ENCODE results near the gene IGSF23. TPM values are rescaled to one million over a fixed set of nuclear protein-coding genes. Genes with fewer than 3 reads are reported as not detected.

IGSF23 gene
- total RNA-seq, 2 donors from 2014 or later, result not detected

DNA sequence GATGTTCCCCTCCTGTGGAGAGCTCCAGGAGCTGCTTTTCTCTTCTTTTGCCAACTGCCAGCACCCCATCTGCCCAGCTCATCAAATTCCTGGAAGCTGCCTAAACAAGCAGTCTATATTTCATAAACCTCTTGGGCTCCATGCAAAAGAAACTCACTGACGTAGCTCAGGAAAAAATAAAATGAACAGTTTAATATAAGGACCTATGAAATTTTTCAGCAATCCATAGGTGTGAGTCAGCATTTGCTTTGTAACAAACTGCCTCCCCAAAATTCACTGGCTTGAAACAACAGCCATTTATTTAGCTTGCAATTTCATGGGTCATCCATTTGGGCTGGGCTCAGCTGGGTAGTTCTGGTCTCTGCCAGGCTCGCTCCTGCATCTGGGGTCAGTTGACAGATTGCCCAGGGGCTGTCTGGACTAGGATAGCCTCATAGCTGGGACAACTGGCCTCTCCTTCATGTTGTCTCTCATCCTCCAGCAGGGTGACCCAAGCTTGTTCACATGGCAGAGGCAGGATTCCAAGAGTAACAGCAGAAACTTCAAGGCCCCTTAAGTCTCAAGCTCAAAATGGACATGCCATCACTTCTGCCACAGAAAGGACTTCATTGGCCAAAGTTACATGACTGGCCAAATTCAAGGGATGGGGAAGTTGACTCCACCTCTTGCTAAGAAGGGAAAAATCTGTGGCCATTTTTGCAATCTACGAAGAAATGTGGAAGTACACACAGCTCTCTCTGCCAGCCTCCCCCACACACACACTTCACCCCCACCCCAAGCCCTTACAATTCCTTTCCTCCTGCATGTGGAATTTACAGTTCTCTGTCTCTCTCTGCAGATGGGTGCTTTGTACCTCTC is 22.4 kb downstream of the IGSF23 start:
- Mint-ChIP-seq H3K9me3 (peaks cover 3% of the 10 kb centered on the region), H3K27me3 (peaks cover 13% of the 10 kb centered on the region), H3K4me3 (no peak overlapping the region), H3K4me1 (no peaks in the 10 kb centered on the region), H3K36me3 (ENCODE audit: low read depth) (no peaks in the 10 kb centered on the region), H3K27ac (no peak overlapping the region)
- no peak for ATAC-seq (replicated peaks)

DNA sequence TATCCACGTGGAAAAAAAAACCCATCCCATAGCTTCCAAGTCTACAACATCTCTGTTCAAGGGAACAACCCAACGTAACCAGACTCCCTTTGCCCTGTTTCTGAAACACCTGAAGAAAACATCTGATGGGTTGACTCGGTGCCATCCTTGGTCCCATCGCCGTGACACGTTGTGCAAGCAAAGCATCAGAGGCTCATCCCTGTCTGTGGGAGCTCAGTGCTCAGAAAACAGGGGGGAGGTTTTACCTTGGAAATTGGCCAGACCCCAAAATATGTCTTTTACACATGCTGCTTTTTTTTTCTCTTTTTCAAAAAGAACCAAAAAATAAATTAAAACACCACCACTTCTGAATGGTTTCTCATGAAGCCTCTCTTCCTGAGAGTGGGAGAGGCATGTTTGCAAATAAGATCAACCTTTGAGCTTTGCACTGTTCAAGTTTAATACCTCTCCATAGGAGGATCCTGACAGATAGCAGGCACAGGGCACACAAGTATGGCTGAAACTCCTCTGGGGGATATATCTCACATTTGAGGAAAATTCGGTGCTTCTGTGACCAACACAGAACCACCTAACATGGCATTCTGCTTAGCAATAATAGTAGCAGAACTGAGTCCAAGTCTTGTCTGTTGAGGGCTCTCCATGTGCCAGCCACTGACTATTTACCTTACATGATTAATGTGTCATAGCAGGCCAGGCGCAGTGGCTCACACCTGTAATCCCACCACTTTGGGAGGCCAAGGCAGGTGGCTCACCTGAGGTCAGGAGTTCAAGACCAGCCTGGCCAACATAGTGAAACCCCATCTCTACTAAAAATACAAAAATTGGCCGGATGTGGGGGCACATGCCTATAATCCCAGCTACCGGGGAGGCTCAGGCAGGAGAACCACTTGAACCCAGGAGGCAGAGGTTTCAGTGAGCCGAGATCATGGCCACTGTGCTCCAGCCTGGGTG is 23.4 kb downstream of the IGSF23 start:
- H3K36me3 Mint-ChIP-seq (ENCODE audit: low read depth), result no peaks in the 10 kb centered on the region
- H3K9me3 Mint-ChIP-seq, result peaks cover 3% of the 10 kb centered on the region
- H3K27me3 Mint-ChIP-seq, result peaks cover 13% of the 10 kb centered on the region
- H3K4me1 Mint-ChIP-seq, result no peaks in the 10 kb centered on the region
- H3K27ac Mint-ChIP-seq, result no peak overlapping the region
- no peak for ATAC-seq (replicated peaks)
- H3K4me3 Mint-ChIP-seq, result no peak overlapping the region

DNA sequence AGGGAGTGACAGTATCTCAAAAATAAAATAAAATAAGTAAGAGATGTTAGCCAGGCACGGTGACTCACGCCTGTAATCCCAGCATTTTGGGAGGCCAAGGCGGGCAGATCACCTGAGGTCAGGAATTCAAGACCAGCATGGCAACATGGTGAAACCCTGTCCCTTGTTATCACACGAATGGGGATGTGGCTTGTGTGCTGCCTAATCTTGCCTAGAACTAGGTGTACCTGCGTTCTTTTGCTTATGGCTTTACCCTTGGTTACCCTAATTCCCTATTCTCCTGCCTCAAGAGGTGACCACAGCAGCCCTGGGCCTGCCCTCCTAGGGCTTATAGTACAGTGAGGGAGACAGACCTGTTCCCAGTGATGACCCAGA is 24.0 kb downstream of the IGSF23 start:
- Mint-ChIP-seq H3K4me3 (no peak overlapping the region), H3K27ac (no peak overlapping the region), H3K9me3 (peaks cover 3% of the 10 kb centered on the region), H3K4me1 (no peaks in the 10 kb centered on the region), H3K27me3 (peaks cover 12% of the 10 kb centered on the region), H3K36me3 (ENCODE audit: low read depth) (no peaks in the 10 kb centered on the region)
- no peak for ATAC-seq (replicated peaks)

DNA sequence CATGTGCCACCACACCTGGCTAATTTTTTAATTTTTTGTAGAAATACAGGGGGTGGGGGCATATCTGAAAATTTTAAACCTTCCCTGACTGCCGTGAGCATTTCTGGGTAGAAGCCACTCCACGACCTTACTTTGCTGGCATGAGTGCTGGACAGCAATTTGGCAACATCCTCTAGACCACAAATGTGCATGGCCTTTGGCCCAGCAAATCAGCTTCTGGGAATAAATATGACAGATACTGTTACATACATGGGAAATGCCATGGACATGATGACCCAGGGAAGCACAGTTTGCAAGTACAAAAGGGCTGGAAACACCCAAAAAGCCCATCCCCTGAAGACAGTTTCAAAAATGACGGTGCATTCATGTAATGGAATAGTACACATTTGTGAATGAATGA is 27.2 kb downstream of the IGSF23 start:
- Mint-ChIP-seq H3K4me1 (no peaks in the 10 kb centered on the region), H3K4me3 (no peak overlapping the region), H3K9me3 (no peaks in the 10 kb centered on the region), H3K36me3 (ENCODE audit: low read depth) (no peaks in the 10 kb centered on the region), H3K27me3 (peaks cover 10% of the 10 kb centered on the region), H3K27ac (no peak overlapping the region)
- ATAC-seq (replicated peaks), result no peak

DNA sequence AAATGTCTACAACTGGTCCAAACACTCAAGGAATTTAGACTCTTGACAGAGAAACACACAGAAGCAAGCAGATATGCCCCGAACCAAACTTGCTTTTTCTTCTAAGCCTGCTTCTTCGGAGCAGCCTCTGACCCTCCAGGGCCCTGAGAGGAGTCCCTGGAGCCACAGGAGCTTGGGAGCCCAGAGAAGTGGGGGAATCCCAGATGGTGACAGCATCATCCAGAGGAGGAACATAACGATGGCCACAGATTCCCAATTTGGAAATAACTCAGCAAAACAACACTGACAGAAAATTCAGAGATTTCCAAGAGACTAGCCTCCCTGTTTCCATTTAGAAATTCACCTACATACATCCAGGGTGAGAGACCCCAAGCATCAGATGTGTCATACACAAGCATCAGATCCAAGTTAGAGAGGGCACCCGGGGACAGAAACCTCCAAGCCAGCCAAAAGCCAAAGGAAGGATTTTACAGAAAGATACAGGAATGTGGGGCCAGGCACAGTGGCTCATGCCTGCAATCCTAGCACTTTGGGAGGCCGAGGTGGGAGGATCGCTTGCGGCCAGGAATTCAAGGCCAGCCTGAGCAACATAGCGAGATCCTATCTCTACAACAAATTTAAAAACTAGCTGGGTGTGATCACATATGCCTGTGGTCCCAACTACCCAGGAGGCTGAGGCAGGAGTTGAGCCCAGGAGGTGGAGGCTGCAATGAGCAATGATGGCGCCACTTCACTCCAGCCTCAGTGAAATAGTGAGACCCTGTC is 28.3 kb downstream of the IGSF23 start:
- ATAC-seq (replicated peaks), result no peak
- Mint-ChIP-seq H3K9me3 (no peaks in the 10 kb centered on the region), H3K4me3 (no peak overlapping the region), H3K27me3 (peaks cover 9% of the 10 kb centered on the region), H3K27ac (no peak overlapping the region), H3K4me1 (no peaks in the 10 kb centered on the region), H3K36me3 (ENCODE audit: low read depth) (no peaks in the 10 kb centered on the region)

DNA sequence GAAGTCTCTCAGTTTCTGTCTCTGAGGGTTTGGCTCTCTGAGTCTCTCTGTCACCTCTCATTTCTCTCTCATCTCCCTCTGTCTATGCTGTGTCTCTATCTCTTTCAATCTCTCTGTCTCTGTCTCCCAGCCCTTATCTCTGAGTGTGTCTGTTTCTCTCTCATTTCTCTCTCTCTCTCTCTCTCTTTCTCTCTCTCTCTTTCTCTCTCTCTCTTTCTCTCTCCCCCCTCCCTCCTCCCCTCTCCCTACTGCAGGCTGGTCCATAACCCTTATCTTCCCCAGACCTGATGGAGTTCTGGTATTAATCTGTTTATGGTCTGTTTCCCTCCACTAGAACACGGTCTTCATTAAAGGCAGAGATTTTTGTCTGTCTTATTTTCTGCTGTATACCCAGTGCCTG is 29.0 kb downstream of the IGSF23 start:
- Mint-ChIP-seq H3K27me3 (peaks cover 9% of the 10 kb centered on the region), H3K36me3 (ENCODE audit: low read depth) (no peaks in the 10 kb centered on the region), H3K9me3 (no peaks in the 10 kb centered on the region), H3K4me3 (no peak overlapping the region), H3K4me1 (no peaks in the 10 kb centered on the region), H3K27ac (no peak overlapping the region)
- no peak for ATAC-seq (replicated peaks)

DNA sequence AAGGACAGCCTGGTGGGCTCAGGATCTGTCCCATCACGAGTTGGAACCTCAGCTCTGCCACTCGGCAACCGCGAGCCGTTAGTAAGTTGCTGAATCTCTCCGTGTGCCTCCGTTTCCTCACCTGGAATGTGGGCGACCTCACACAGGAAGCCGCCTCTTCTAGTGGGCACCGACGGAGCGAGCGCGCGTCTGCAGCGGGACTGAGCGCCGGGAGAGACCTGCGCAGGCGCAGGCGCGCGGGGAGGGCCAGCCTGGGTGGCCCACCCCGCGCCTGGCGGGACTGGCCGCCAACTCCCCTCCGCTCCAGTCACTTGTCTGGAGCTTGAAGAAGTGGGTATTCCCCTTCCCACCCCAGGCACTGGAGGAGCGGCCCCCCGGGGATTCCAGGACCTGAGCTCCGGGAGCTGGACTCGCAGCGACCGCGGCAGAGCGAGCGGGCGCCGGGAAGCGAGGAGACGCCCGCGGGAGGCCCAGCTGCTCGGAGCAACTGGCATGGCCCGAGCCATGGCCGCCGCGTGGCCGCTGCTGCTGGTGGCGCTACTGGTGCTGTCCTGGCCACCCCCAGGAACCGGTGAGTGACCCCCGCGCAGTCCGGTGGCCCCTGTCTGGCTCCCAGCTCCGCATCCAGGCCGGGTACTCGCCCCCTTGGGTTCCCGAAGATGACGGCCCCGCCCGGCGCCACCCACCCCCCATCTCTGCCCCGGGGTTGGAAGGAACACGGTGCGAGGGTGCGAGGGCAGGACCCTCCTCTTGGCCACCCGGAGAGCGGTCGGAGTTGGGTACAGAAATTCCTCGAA is 30.4 kb downstream of the IGSF23 start, which contains the start of gene PVR:
Gene PVR (plus strand): TSS at position 306 of the 797 bp plus-strand sequence. CDS start 187 bp downstream, at position 493.
- Mint-ChIP-seq H3K4me1 (no peaks in the 10 kb centered on the region), H3K9me3 (no peaks in the 10 kb centered on the region), H3K36me3 (ENCODE audit: low read depth) (no peaks in the 10 kb centered on the region), H3K27ac (no peak within 1 kb of the TSS), H3K27me3 (peaks cover 9% of the 10 kb centered on the region), H3K4me3 (peak within 1 kb of the TSS; percentile 63)
- ATAC-seq (replicated peaks), result peak; percentile 85

DNA sequence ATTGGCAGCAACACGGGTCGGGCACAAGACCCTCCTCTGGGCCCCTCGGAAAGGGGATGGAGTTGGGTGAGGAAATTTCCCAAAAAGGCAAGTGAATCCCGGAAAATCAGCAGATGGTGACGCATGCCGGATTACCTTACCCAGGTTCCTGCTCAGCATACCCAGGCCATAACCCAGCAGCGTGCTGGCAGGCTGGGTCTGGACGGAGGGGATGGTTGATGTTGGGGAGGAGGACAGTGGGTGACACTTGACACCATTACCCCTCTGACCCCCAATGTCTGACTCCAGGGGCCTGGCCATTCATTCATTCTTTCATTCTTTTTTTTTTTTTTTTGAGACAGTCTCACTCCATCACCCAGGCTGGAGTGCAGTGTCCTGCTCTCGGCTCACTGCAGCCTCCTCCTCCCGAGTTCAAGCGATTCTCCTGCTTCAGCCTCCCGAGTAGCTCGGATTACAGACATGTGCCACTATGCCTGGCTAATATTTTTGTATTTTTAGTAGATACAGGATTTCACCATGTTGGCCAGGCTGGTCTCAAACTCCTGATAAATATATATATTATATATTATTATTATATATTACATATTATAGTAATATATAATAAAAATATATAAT is 31.1 kb downstream of the IGSF23 start:
- peak overlapping the region; percentile 63 for H3K4me3 Mint-ChIP-seq
- no peaks in the 10 kb centered on the region for H3K36me3 Mint-ChIP-seq (ENCODE audit: low read depth)
- no peaks in the 10 kb centered on the region for H3K9me3 Mint-ChIP-seq
- H3K27me3 Mint-ChIP-seq, result peaks cover 9% of the 10 kb centered on the region
- peak; percentile 50 for ATAC-seq (replicated peaks)
- H3K27ac Mint-ChIP-seq, result no peak overlapping the region
- no peaks in the 10 kb centered on the region for H3K4me1 Mint-ChIP-seq

DNA sequence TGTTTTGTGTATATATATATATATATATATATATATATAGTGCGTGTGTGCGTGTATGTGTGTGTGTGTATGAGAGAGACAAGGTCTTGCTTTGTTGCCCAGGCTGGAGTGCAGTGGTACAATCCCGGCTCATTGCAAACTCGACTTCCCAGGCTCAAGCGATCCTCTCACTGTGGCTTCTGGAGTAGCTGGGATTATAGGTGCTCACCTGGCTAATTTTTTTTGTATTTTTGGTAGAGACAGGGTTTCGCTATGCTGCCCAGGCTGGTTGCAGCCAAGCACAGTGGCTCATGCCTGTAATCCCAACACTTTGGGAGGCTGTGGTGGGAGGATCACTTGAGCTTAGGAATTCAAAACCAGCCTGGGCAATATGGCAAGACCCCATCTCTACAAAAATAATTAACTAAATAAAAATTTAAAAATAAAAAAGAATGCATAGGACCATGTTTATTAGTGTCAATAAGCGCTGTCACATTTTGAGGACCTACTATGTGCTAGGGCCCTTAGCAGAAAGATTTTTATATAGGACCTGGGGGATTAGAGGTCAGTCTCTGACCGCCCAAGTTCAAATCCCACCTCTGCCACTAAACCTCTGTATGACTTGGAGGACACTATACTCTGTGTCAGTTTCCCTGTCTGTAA is 32.2 kb downstream of the IGSF23 start:
- H3K27ac Mint-ChIP-seq, result no peak overlapping the region
- H3K4me1 Mint-ChIP-seq, result no peaks in the 10 kb centered on the region
- ATAC-seq (replicated peaks), result no peak
- H3K27me3 Mint-ChIP-seq, result peaks cover 9% of the 10 kb centered on the region
- peaks cover 9% of the 10 kb centered on the region for H3K36me3 Mint-ChIP-seq (ENCODE audit: low read depth)
- H3K4me3 Mint-ChIP-seq, result no peak overlapping the region
- no peaks in the 10 kb centered on the region for H3K9me3 Mint-ChIP-seq

DNA sequence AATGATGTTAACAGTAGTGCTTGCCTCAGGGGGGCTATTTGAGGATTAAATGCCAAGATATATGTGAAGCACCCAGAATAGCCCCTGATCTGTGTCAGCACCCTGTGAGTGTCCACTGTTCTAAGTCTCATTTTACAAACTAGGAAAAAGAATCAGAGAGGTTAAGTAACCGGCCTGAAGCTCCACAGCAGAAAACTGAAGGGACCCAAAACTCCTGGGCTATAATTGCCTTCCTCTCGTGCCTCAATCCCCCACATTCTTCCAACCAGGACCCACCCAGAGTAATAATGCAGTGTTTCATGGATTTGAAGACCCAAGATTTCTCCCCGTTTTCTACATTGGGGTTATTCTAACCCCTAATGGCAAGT is 32.7 kb downstream of the IGSF23 start:
- no peak overlapping the region for H3K27ac Mint-ChIP-seq
- H3K9me3 Mint-ChIP-seq, result no peaks in the 10 kb centered on the region
- peaks cover 9% of the 10 kb centered on the region for H3K27me3 Mint-ChIP-seq
- H3K36me3 Mint-ChIP-seq (ENCODE audit: low read depth), result peaks cover 9% of the 10 kb centered on the region
- no peak overlapping the region for H3K4me3 Mint-ChIP-seq
- H3K4me1 Mint-ChIP-seq, result no peaks in the 10 kb centered on the region
- ATAC-seq (replicated peaks), result no peak

DNA sequence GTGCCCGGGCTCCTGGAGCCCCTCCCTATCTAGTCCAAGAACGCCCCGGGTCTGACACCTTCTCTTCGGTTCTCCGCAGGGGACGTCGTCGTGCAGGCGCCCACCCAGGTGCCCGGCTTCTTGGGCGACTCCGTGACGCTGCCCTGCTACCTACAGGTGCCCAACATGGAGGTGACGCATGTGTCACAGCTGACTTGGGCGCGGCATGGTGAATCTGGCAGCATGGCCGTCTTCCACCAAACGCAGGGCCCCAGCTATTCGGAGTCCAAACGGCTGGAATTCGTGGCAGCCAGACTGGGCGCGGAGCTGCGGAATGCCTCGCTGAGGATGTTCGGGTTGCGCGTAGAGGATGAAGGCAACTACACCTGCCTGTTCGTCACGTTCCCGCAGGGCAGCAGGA is 33.8 kb downstream of the IGSF23 start:
- no peak for ATAC-seq (replicated peaks)
- H3K27ac Mint-ChIP-seq, result no peak overlapping the region
- H3K4me1 Mint-ChIP-seq, result no peaks in the 10 kb centered on the region
- H3K27me3 Mint-ChIP-seq, result peaks cover 9% of the 10 kb centered on the region
- H3K4me3 Mint-ChIP-seq, result no peak overlapping the region
- peaks cover 9% of the 10 kb centered on the region for H3K36me3 Mint-ChIP-seq (ENCODE audit: low read depth)
- H3K9me3 Mint-ChIP-seq, result no peaks in the 10 kb centered on the region

DNA sequence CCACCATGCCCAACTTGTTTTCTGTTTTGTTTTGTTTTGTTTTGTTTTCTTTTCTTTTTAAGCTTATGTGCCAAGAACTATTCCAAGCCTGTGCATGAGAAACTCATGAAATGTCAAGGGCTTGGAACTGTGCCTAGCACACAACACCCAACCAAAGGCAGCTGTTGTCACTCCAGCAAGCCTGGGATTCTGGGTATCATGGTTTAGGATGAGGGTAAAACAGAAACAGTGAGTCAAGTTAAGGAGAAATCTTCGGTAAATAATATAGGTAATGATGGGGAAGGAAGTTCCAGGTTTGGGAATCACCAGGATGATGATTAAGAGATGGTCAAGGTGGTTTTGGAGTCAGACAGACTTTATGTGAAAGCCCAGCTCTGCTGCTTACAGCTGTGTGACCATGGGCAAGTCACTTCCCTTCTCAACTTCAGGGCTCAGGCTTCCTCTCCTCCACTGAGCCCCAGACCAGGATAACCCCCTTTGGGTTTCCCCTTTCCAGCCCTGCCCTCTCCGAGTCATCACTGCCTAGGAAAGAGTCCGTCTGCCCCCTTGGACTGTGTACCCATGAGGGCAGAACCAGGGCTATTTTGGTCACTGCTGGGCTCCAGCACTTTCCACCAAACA is 35.4 kb downstream of the IGSF23 start:
- H3K4me1 Mint-ChIP-seq, result no peaks in the 10 kb centered on the region
- no peak overlapping the region for H3K27ac Mint-ChIP-seq
- no peak overlapping the region for H3K4me3 Mint-ChIP-seq
- peak; percentile 18 for ATAC-seq (replicated peaks)
- H3K27me3 Mint-ChIP-seq, result peaks cover 4% of the 10 kb centered on the region
- peaks cover 9% of the 10 kb centered on the region for H3K36me3 Mint-ChIP-seq (ENCODE audit: low read depth)
- no peaks in the 10 kb centered on the region for H3K9me3 Mint-ChIP-seq

All from activated T-helper 17 cell treated with anti-CD3 and anti-CD28 coated beads, Interleukin-2, amount 50 U/mL, for 72 hours (primary cell).